HUDEP-2 (cell line): ENCODE measurements around the gene SREBF1.
A peak's percentile ranks its signal among the peaks of the same experiment; 100 is the strongest.

Source experiments
- DNase-seq, 76 experiments: peaks; one replicate each; lab custom pipeline; 2025; ENCODE audit not compliant: unreplicated experiment in 76 of 76; lab: John Stamatoyannopoulos, UW

SREBF1 gene

GRCh38 chr17:17859909-17860765, 23.4 kb upstream of the SREBF1 start:
- peak in 66 of 76 experiments; percentile 7 to 89 (median 59) for DNase-seq

- no peak for DNase-seq
These were observed 20.7 kb upstream of the SREBF1 start for GRCh38 chr17:17857496-17857895.

GRCh38 chr17:17856386-17856785, 19.6 kb upstream of the SREBF1 start:
- no peak for DNase-seq

- DNase-seq: no peak
These were observed 19.2 kb upstream of the SREBF1 start for GRCh38 chr17:17855976-17856375.

- DNase-seq: no peak
These were observed 17.1 kb upstream of the SREBF1 start for GRCh38 chr17:17853811-17854447.

GRCh38 chr17:17852930-17853329, 16.1 kb upstream of the SREBF1 start:
- no peak for DNase-seq

- no peak for DNase-seq
These were observed 14.6 kb upstream of the SREBF1 start for GRCh38 chr17:17851103-17852002.

- DNase-seq: peak in 71 of 76 experiments; percentile 16 to 88 (median 67)
These were observed 13.1 kb upstream of the SREBF1 start for GRCh38 chr17:17849845-17850373.

GRCh38 chr17:17849147-17849820, 12.5 kb upstream of the SREBF1 start:
- peak in 74 of 76 experiments; percentile 22 to 97 (median 91) for DNase-seq

- peak in 5 of 76 experiments; percentile 31 to 51 (median 42) for DNase-seq
These were observed 11.7 kb upstream of the SREBF1 start for GRCh38 chr17:17848311-17849082.

- DNase-seq: no peak
These were observed 10.9 kb upstream of the SREBF1 start for GRCh38 chr17:17847726-17848125.

GRCh38 chr17:17847118-17847689, 10.4 kb upstream of the SREBF1 start:
- DNase-seq: no peak

GRCh38 chr17:17846645-17847044, 9.9 kb upstream of the SREBF1 start:
- DNase-seq: no peak

- DNase-seq: no peak
These were observed 9.2 kb upstream of the SREBF1 start for GRCh38 chr17:17846003-17846402.

GRCh38 chr17:17845046-17845775, 8.4 kb upstream of the SREBF1 start:
- DNase-seq: no peak

GRCh38 chr17:17844500-17844899, 7.7 kb upstream of the SREBF1 start:
- DNase-seq: no peak

GRCh38 chr17:17844079-17844478, 7.3 kb upstream of the SREBF1 start:
- DNase-seq: no peak

GRCh38 chr17:17843096-17843495, 6.3 kb upstream of the SREBF1 start:
- no peak for DNase-seq
